A673 (cell line): ENCODE measurements around the gene APOBEC2.

Source experiments
- EZH2 ChIP-seq: fragments of 200-600 bp; sonication (generic); IDR thresholded peaks from 2 replicates; pipeline ENCODE4 v1.6.1; 2017; ENCODE audit warnings: borderline replicate concordance, low read depth, mild to moderate bottlenecking, mixed read lengths, antibody characterized with exemption, low read length; ENCODE audit not compliant: poor library complexity, severe bottlenecking
- TF ChIP-seq, protein P1 (sequence below): fragments of 300-800, 200-600 bp; sonication (generic); conservative IDR thresholded peaks from 2 replicates; pipeline ENCODE4 v1.5.1; 2017; ENCODE audit warnings: low read depth, mild to moderate bottlenecking, antibody characterized with exemption, low read length, moderate library complexity, mixed read lengths

GRCh38 chr6:41055149-41055548 is 2.1 kb downstream of the APOBEC2 start:
- TF ChIP-seq, protein P1, sequence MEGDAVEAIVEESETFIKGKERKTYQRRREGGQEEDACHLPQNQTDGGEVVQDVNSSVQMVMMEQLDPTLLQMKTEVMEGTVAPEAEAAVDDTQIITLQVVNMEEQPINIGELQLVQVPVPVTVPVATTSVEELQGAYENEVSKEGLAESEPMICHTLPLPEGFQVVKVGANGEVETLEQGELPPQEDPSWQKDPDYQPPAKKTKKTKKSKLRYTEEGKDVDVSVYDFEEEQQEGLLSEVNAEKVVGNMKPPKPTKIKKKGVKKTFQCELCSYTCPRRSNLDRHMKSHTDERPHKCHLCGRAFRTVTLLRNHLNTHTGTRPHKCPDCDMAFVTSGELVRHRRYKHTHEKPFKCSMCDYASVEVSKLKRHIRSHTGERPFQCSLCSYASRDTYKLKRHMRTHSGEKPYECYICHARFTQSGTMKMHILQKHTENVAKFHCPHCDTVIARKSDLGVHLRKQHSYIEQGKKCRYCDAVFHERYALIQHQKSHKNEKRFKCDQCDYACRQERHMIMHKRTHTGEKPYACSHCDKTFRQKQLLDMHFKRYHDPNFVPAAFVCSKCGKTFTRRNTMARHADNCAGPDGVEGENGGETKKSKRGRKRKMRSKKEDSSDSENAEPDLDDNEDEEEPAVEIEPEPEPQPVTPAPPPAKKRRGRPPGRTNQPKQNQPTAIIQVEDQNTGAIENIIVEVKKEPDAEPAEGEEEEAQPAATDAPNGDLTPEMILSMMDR, result no peak
- no peak for TF ChIP-seq EZH2
